ENCODE data around the gene CRYGC.
"Not testable (repeated sequence)": the region's sequence is repeated elsewhere in the genome, so short reads cannot be mapped to it uniquely, and the experiment has no call there.

The CRYGC gene

GRCh38 chr2:208136716-208137094, 7.1 kb upstream of the CRYGC start:
- DNase-seq (ENCODE audit: low read depth in 3 of 3) = no peak

DNA sequence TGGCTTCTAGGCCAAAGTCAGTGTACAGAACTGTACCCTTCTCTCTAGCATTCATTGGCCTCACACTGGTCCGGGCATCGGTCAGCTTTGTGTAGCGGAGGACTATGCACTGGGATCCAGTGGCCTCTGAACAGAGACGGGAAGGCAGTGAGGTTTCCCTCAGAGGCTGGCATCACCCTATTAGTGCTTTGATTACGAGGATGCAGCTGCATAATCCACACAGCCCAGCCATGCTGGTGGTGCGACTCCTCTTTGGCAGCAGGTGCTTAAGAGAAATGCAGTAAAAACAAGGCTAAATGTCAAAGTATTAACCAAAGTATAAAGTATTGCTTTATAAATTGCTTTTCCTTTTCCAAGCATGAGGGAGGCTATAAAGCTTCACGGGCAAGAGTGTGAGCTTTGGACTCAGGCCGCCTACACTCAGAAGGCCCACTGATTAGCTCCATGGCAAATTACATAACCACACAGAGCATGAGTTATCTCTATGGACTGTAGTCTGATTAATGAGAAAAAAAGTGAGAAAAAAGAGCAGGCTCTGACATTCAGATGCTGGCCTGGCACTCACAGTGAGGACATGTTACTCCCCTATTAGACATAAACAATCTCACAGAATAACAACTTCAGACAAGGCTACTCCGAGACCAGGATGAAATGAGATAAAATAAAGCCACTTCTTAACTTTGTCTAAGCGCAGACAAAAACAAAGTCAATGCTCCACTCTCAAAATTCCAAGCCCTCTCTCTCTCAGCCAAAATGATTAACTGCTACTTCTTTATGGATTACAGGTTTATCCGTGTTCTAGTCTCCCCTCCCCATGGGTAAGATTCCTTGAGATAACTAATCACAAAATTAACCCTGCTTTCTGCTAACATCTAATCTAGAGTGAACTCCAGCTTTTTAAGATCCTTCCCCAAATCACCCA, 6.4 kb upstream of the CRYGC start:
- DNase-seq (ENCODE audit: low read depth in 3 of 3) = no peak

DNA sequence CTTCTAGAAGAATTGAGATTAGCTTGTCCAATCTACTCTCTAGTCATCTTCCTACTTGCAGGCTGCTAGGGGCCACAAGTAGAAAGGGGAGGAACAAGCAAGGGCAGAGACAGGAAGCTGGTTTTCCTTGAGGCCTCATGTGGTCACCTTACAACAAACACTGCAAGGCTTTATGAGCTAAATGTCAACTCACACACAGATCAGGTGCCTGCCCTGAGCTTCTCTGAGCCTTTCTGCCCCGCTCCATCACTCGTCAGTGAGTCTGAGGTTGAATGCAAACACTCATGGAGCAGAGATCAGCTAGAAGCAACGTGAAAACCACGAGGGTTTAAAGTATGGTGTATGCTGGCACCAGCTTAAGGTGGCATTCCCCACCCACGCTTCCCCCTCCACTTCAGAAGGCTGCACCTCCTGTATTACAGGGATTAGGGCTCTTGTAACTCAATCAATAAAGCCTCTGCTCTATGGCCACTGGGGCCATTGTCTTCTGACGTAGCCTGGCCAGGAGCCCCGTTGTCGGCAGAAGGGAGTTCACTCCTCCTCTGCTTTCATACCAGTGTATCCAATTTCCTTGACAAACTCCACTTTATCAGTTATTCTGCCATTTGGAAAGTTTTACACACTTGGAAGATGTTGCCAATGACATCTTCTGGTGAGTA, 5.4 kb upstream of the CRYGC start:
- DNase-seq (ENCODE audit: low read depth in 3 of 3) = no peak

GRCh38 chr2:208130712-208131110, 1.1 kb upstream of the CRYGC start:
- DNase-seq (ENCODE audit: low read depth in 3 of 3) = no peak

DNA sequence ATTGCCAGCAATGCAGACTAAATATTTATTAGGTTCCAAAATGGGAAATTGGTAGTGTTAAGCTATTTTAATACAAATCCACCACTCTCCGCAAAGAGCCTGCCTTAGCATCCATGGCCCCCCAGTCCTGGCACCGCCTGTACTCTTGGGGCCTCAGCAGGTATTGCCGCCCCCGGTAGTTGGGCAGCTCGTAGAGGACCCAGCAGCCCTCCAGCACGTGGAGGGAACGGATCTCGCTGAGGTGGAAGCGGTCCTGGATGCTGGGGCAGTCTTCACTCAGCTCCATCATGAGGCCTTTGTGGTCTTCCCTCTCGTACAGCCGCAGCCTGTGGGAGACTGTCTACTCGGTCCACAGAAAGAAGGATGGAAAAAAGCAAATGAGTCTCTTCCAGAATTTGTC, 1.5 kb downstream of the CRYGC start:
- no peak for DNase-seq (ENCODE audit: low read depth in 3 of 3)

- no peak for DNase-seq (ENCODE audit: low read depth in 3 of 3)
These were observed 2.5 kb downstream of the CRYGC start for GRCh38 chr2:208127090-208127489.

DNA sequence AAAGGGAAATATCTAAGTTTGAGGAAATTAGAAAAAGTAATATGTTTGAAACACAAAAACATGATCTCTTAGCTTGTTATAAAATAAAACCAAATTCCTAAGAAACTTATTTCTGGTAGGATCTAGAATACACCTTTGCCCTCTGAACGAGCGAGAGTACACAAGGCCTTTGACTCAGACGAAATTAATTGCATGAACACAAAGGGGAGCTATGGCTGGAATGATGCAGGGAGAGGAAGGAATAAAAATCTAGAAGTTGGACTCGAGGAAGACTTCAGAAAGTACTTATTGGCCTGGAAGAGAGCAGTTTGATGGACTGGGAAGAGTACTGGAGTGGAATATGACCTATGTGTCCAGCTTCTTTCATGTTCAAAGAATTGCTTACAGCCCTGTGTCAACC, 4.4 kb downstream of the CRYGC start:
- DNase-seq (ENCODE audit: low read depth in 3 of 3) = no peak

DNA sequence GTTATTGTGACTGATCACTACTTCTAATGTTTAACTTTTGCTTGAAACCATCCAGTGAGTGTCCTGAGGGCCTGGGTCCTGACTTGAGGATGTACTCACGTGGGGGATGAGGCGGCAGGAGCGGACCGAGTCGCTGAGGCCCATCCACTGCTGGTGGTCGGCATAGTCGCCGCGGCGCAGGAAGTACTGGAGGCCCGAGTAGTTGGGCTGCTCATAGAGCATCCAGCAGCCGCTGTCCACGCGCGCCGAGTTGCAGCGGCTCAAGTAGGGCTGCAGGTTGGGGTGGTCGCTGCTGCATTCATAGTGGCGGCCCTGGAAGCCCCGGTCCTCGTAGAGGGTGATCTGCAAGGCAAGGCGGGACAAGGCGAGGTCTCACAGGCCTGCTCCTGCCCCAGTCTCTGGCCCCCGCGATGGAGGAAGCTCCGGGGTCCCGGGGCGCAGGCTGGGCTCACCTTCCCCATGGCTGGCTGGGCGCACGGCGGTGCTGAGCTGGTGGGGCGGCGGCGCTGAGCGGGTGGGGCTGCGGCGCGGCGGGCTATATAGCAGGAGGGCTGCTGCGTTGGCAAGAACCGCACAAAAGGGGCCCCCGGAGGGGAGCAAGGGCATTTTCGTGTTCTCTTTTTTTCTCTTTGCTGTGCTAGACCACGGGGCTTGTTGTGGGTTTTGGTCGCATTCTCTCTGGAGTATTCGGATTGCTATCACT, 5.5 kb downstream of the CRYGC start, which contains the start of gene CRYGD:
Gene CRYGD, minus strand, starts transcription at position 512 of the 703 bp plus-strand sequence. Its CDS starts 51 bp downstream, at position 461.
- DNase-seq (ENCODE audit: low read depth in 3 of 3) = not testable (repeated sequence)

DNA sequence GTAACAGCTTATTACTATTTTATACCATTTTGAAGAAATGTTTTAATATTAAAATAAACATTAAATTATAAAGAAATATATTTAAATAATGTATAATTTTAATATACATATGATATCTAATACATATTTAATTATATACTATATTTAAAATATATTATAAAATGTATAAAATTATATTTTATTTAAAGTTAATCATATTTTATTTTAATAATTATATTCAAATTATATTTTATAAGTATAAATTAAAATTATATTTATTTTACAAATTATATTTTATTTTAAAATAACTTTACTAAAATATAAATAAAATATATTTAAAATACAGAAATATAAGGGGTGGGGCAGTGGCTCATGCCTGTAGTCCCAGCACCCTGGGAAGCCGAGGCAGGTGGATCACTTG, 7.4 kb downstream of the CRYGC start:
- DNase-seq (ENCODE audit: low read depth in 3 of 3) = no peak

- no peak for DNase-seq (ENCODE audit: low read depth in 3 of 3)
These were observed 10.7 kb downstream of the CRYGC start for GRCh38 chr2:208118918-208119317.

DNA sequence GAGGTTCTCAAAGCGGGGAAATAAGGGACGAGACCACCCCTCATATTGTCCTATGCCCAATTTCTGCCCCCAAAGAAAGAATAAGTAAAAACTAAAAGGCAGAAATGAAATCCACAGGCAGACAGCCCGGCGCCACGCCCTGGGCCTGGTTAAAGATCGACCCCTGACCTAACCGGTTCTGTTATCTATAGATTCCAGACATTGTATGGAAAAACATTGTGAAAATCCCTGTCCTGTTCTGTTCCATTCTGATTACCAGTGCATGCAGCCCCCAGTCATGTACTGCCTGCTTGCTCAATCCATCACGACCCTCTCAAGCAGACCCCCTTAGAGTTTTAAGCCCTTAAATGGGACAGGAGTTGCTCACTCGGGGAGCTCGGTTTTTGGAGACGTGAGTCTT, 12.2 kb downstream of the CRYGC start:
- DNase-seq (ENCODE audit: low read depth in 3 of 3) = not testable (repeated sequence)

DNA sequence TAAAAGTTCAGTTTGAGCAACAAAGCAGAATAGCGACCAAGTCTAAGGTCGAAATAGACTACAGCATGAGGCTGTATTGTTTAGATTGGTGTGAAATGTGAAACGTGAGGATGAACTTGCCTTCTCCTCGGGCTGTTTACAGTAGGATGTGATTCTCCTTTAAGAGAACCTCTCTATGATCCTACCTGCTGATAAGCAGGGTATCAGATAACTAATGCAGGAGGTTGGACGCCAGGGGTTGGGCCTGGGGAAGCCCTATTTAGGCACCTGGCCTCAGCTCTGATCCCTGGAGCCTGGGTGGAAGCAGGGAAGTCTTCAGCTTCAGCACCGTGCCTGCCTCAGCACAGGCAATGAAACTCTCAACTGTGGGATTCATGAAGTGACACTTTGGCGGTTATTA, 16.7 kb downstream of the CRYGC start:
- DNase-seq (ENCODE audit: low read depth in 3 of 3) = no peak

- DNase-seq (ENCODE audit: low read depth in 3 of 3) = not testable (repeated sequence)
These were observed 17.3 kb downstream of the CRYGC start for GRCh38 chr2:208112273-208112745.

GRCh38 chr2:208103616-208104015, 26.0 kb downstream of the CRYGC start:
- no peak for DNase-seq (ENCODE audit: low read depth in 3 of 3)

- DNase-seq (ENCODE audit: low read depth in 3 of 3) = no peak
These were observed 27.7 kb downstream of the CRYGC start for GRCh38 chr2:208101716-208102631.

DNA sequence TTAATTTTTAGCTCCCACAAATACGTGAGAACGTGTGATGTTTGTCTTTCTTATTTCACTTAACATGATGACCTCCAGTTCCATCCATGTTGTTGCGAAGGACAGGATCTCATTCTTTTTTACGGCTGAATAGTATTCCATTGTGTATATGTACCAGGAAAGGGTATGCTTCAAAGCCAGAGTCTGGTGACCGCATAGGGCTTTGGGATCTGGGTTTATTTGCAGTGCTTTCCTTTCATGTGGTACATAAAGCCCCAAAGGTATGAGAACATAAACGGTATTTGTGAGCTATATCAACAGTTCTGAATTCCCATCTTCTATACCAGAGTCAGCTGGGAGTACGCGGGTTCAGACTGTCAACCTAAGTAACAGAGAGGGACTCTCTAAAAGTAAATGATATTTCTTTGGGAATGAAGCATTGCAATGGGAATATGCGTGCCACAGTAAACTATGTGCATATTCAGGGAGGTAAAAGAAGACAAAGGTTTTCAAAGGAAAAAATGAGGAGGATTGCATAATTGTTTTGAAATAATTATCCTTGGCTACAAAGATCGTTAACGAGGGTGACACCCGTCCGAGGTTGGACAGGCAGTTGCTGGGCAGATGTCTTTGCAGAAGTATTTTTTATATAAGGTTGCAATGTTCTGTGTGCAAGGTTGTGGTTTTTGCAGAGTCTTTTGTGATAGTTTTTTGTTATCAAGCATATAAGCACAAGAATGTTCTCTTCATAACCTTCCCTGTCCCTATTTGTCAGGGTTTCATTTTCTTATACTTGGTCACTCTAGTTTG, 29.8 kb downstream of the CRYGC start:
- no peak for DNase-seq (ENCODE audit: low read depth in 3 of 3)

- DNase-seq (ENCODE audit: low read depth in 3 of 3) = not testable (repeated sequence)
These were observed 30.9 kb downstream of the CRYGC start for GRCh38 chr2:208098701-208099100.

DNA sequence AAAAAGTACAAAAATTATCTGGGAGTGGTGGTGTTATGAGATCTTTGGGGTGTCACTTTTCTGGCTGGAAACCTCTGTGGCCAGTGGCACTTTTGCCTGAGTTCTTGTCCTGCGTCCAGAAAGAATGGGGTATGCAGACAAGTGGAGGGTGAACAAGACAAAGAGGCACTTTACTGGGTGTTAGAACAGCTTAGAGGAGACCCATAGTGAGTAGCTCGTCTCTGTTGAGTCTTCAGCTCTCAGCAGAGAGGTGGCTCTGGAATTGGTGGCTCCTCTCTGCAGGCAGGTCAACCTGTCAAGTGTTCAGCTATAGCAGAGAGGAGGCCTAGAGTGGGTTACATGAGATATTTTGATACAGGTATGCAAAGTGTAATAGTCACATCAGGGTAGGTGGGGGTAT, 31.4 kb downstream of the CRYGC start:
- DNase-seq (ENCODE audit: low read depth in 3 of 3) = no peak

GRCh38 chr2:208097801-208098200, 31.8 kb downstream of the CRYGC start:
- DNase-seq (ENCODE audit: low read depth in 3 of 3) = no peak

DNA sequence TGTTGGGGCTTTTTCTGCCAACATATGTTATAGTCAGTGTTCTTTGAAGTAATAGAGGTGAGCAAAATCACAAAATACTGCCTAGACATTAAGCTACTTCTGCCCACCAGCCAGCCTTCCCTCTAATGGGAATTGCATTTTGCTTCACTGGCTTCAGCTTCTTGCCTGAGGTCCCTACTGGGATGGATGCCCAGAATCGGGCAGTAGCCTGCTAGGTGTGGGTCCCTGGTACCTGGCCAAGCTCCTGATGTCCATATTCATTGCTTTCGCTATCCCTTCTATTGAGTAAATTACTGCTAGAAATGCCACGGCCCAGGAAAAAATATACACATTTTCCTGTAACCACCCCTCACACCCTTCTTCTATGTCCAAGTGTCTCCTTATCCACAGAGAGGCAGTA, 32.3 kb downstream of the CRYGC start:
- no peak for DNase-seq (ENCODE audit: low read depth in 3 of 3)

All from stimulated activated CD4-positive, alpha-beta T cell treated with anti-CD3 and anti-CD28 coated beads, TNF-alpha, amount 100 ng/mL, for 48 hours (primary cell).